NCI-H774 (cell line): Measurements from ENCODE around the gene SP3.

ENCODE experiments used
- DNase-seq: peaks from one replicate; lab custom pipeline; 2025; lab: John Stamatoyannopoulos, UW

Gene SP3

GRCh38 chr2:173942861-173943523 is 22.2 kb downstream of the SP3 start:
- no peak for DNase-seq

DNA sequence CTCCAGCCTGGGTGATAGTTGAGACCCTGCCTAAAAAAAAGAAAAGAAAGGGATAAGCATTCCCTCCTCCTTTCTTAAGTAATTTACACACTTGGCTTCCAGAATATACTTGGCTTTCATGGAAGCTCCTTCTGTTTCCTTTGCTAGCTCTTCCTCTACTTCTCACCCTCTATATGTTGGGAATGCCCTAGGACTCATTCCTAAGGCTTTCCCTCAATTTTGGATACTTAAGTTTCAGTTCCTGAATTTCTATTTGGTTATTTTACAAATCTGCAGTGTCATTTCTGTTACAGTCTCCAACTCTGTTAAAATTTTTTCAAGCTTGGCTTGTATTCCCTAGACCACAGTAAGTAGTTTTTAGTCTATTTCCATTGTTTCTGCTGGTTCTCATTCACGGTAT is 23.6 kb downstream of the SP3 start:
- no peak for DNase-seq

GRCh38 chr2:173940208-173941020 is 24.8 kb downstream of the SP3 start:
- DNase-seq = no peak

- DNase-seq = no peak
Measured at GRCh38 chr2:173938700-173939384, 26.3 kb downstream of the SP3 start.

- no peak for DNase-seq
Measured at GRCh38 chr2:173935305-173935704, 29.9 kb downstream of the SP3 start.

- peak; percentile 15 for DNase-seq
Measured at GRCh38 chr2:173934895-173935294, 30.3 kb downstream of the SP3 start.

- no peak for DNase-seq
Measured at GRCh38 chr2:173931751-173932150, 33.4 kb downstream of the SP3 start.

- no peak for DNase-seq
Measured at GRCh38 chr2:173929441-173929840, 35.7 kb downstream of the SP3 start.

GRCh38 chr2:173926875-173927274 is 38.3 kb downstream of the SP3 start:
- DNase-seq = no peak

DNA sequence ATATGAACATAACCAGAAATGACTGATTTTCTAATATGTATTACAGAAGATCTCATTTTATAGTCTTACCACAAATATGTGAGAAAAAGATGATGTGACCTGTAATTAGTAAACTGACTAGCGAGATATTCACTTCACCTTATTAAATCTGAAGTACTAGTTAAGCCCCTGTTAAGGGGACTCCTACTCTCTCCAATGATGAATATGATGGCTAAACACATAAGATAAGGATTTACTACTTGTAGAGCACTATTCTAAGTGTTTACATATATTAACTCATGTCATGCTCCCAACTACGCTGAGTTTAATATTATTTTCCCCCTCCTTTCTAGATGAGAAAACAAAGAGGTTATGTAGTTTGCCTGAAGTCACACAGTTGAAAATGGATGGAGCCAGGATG is 40.9 kb downstream of the SP3 start:
- DNase-seq = no peak

DNA sequence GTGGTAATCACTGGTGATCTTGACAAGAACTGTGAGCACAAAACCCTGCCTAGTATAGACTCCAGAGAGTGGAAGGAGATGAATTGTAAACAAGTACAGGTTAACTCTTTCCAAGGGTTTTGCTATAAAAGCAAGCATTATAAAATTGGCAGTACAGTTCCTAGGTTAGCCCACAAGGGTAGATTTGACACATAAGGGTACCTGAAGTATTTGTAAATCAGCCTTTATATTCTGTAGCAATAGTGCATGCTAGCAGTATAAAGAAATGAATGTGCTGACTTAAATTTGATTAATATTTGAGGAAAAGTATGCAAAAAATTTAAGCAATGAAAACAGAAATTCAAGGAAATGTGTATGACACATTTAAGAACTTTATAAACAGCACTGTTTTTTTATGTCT is 42.4 kb downstream of the SP3 start:
- no peak for DNase-seq

GRCh38 chr2:173922068-173922467 is 43.1 kb downstream of the SP3 start:
- DNase-seq = no peak

GRCh38 chr2:173914055-173914927 is 50.9 kb downstream of the SP3 start:
- DNase-seq = no peak

DNA sequence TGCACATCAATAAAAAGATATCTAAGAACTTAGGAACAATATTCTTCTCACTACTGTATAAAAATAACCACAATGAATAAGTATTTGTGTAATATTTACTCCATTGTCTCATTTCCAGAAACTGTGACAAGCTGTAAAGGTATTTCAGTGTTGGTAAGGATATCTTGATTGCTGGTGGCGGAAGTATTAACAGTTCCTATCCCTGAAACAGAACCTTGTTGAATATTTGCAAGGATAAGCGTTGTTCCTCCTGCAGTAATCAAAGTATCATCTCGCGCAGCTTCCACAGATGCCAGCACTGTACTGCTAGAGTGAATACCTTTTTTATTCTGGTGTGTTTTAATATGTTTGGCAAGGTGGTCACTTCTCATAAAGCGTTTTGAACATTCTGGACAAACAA is 55.3 kb downstream of the SP3 start:
- DNase-seq = no peak

DNA sequence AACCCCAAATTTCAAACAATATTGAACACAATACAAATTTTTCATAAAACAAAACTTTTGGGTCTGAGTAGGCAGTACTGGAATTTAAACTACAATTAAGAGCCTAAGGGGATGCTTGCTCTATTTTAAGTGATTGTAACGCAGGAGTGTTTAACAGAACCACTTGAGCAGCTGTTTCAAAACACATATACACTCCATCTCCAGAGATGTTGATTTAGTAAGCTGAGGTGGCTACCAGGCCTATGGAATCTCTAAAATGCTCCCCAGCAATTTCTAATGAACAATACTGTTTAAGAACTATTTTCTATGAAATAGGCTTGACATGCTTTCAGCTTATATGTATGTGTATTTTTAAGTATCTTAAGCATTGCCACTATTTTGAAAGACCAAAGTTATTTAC is 58.5 kb downstream of the SP3 start:
- no peak for DNase-seq

- DNase-seq = no peak
Measured at GRCh38 chr2:173903601-173904394, 61.4 kb downstream of the SP3 start.

GRCh38 chr2:173898996-173899395 is 66.2 kb downstream of the SP3 start:
- no peak for DNase-seq

DNA sequence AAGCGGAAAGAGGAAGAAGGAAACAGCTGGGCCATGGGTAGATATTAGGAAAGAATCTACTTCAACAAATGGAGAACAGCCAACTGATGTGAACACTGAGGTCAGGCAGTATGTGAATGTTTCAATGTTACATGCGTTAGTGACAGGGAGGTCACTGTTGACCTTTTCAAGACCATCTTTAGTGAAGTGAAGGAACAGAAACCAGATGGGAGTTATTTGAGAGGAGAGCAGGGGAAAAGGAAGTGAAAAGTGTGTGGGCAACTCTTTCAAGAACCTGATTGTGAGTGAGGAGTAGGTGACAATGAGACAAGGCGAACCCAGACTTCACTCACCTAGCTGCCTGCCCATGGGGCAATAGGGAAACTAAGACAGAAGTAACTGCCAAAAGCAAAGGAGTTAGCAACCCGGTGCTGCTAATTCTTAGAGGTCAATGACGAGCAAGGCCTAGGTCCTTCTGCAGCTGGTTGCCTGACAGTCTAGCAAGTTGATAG is 67.0 kb downstream of the SP3 start:
- no peak for DNase-seq

DNA sequence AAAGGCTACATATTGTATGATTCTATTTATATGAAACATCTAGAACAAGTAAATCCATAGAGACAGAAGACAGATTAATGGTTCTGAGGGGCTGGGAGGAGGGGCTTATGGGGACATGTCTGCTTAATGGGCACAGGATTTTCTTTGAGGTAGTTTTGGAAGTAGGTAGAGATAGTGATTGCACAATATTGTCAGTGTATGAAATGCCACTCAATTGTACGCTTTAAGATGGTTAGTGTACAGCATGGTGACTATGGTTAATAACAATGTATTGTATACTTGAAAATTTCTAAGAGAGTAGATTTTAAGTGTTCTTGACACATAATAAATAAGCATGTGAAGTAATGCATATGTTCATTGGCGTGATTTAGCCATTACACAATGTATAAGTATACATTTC is 68.4 kb downstream of the SP3 start:
- DNase-seq = no peak

GRCh38 chr2:173892341-173892740 is 72.8 kb downstream of the SP3 start:
- DNase-seq = no peak
